GM12878 (cell line): ENCODE measurements around the gene TRABD2B. TPM values are rescaled to one million over a fixed set of nuclear protein-coding genes. Genes with fewer than 3 reads are reported as not detected.

Experiments
- ATAC-seq: fragments of 200-7000 bp; cut with Tn5 transposase; 3 replicates; pipeline ENCODE4 v1.9.1; 2020; ENCODE audit warnings: mild to moderate bottlenecking, moderate library complexity
- BruUV-seq: library from RNA; stranded (reverse); fragments of 400-500 nt; replicated peaks from 2 replicates; lab custom pipeline; 2021; lab: Mats Ljungman, UMichigan
- CTCF ChIA-PET: fragments of 300-600 bp; sonication (Branson Sonifier 250); formaldehyde crosslinking; extraction: SDS; loops from one replicate; lab custom pipeline; 2021; ENCODE audit warnings: inconsistent platforms; lab: Yijun Ruan, JAX
- POLR2A ChIA-PET: fragments of 350-600 bp; formaldehyde crosslinking; extraction: SDS; loops from one replicate; lab custom pipeline; 2021; ENCODE audit warnings: inconsistent platforms; lab: Charles Lee
- RAD21 ChIA-PET: fragments of 300-600 bp; sonication (Branson Sonifier 250); formaldehyde crosslinking; loops from one replicate; lab custom pipeline; 2023; ENCODE audit warnings: antibody characterized with exemption; ENCODE audit not compliant: unreplicated experiment; lab: Charles Lee
- SMC1A ChIA-PET: fragments of 300-600 bp; sonication (Branson Sonifier 250); formaldehyde crosslinking; loops from one replicate; lab custom pipeline; 2023; ENCODE audit not compliant: unreplicated experiment, uncharacterized antibody; lab: Charles Lee
- DNase-seq: peaks from one replicate; pipeline ENCODE4 v3.0.0-alpha.2; 2011; ENCODE audit warnings: low read depth, low spot score
- FAIRE-seq: peaks from 3 replicates; lab custom pipeline; 2011; peaks lifted over from hg19 to GRCh38; lab: Jason Lieb, UNC
- H2AFZ ChIP-seq: 2 replicates; pipeline ENCODE4 v1.6.0; 2011; ENCODE audit warnings: low read depth, low read length, control low read depth; ENCODE audit not compliant: control insufficient read depth
- H3K27ac ChIP-seq: 2 replicates; pipeline ENCODE4 v1.5.1; 2011; ENCODE audit warnings: control low read depth; ENCODE audit not compliant: control insufficient read depth, insufficient read depth
- H3K27me3 ChIP-seq, 2 experiments: replicated peaks in 1 of 2; 2 replicates each; pipeline versions ENCODE4 v1.6.0 to v1.6.1; 2011; ENCODE audit warnings: low read length in 1 of 2; ENCODE audit not compliant: control insufficient read depth in 2 of 2, insufficient read depth in 2 of 2
- H3K36me3 ChIP-seq, 2 experiments: 2 replicates each; pipeline ENCODE4 v1.5.1; 2011; ENCODE audit warnings: low read length in 1 of 2; ENCODE audit not compliant: control insufficient read depth in 2 of 2, insufficient read depth in 2 of 2
- H3K4me1 ChIP-seq: 2 replicates; pipeline ENCODE4 v1.6.1; 2011; ENCODE audit warnings: mild to moderate bottlenecking, low read length, moderate library complexity, mixed read lengths; ENCODE audit not compliant: control insufficient read depth, insufficient read depth
- H3K4me2 ChIP-seq: 2 replicates; pipeline ENCODE4 v1.6.0; 2011; ENCODE audit warnings: control low read depth; ENCODE audit not compliant: control insufficient read depth, insufficient read depth
- H3K4me3 ChIP-seq: fragments of 200-600 bp; sonication (generic); 2 replicates; pipeline ENCODE4 v1.5.1; 2016
- H3K79me2 ChIP-seq: 2 replicates; pipeline ENCODE4 v1.6.0; 2011; ENCODE audit warnings: low read length; ENCODE audit not compliant: control insufficient read depth, insufficient read depth
- H3K9ac ChIP-seq: 2 replicates; pipeline ENCODE4 v1.8.0; 2011; ENCODE audit warnings: low read length, control low read depth, mixed read lengths; ENCODE audit not compliant: control insufficient read depth, insufficient read depth
- H3K9me3 ChIP-seq: replicated peaks from 3 replicates; pipeline ENCODE4 v1.5.1; 2011; ENCODE audit warnings: mild to moderate bottlenecking, low read length; ENCODE audit not compliant: control insufficient read depth, insufficient read depth
- H4K20me1 ChIP-seq: 2 replicates; pipeline ENCODE4 v1.6.0; 2011; ENCODE audit not compliant: control insufficient read depth, insufficient read depth
- CBFB ChIP-seq: IDR thresholded peaks from 2 replicates; pipeline ENCODE4 v1.6.1; 2016; ENCODE audit warnings: antibody characterized with exemption, low read depth
- CREB1 ChIP-seq: IDR thresholded peaks from 2 replicates; pipeline ENCODE4 v1.6.1; 2012; ENCODE audit warnings: low read depth, mild to moderate bottlenecking, inconsistent platforms
- MEF2A ChIP-seq: IDR thresholded peaks from 2 replicates; pipeline ENCODE4 v1.6.1; 2011; ENCODE audit warnings: low read depth, mild to moderate bottlenecking, low read length, moderate library complexity; ENCODE audit not compliant: insufficient read depth
- MEF2B ChIP-seq: fragments of 450-650 bp; IDR thresholded peaks from 2 replicates; pipeline ENCODE4 v1.6.1; 2018; ENCODE audit warnings: mild to moderate bottlenecking, moderate library complexity; ENCODE audit not compliant: partially characterized antibody, poor library complexity, severe bottlenecking
- MTA2 ChIP-seq: fragments of 450-650 bp; IDR thresholded peaks from 2 replicates; pipeline ENCODE4 v1.6.1; 2016; ENCODE audit warnings: low read depth, mild to moderate bottlenecking, moderate library complexity
- RB1 ChIP-seq: fragments of 450-650 bp; formaldehyde crosslinking; IDR thresholded peaks from 2 replicates; pipeline ENCODE4 v1.6.1; 2017; ENCODE audit warnings: mild to moderate bottlenecking, borderline replicate concordance
- RUNX3 ChIP-seq: IDR thresholded peaks from 2 replicates; pipeline ENCODE4 v1.6.1; 2012; ENCODE audit warnings: low read length, inconsistent platforms
- SMAD5 ChIP-seq: IDR thresholded peaks from 2 replicates; pipeline ENCODE4 v1.6.1; 2016; ENCODE audit warnings: antibody characterized with exemption, low read depth
- SUZ12 ChIP-seq: fragments of 200-600 bp; sonication (generic); IDR thresholded peaks from one replicate; pipeline ENCODE4 v1.6.1; 2018; ENCODE audit warnings: antibody characterized with exemption, mild to moderate bottlenecking; ENCODE audit not compliant: unreplicated experiment
- USF2 ChIP-seq: IDR thresholded peaks from 2 replicates; pipeline ENCODE4 v1.6.1; 2011; ENCODE audit warnings: low read depth, low read length, improper control_type of control experiment, borderline replicate concordance
- WRNIP1 ChIP-seq: IDR thresholded peaks from 2 replicates; pipeline ENCODE4 v1.6.1; 2011; ENCODE audit warnings: low read depth, low read length, improper control_type of control experiment, borderline replicate concordance
- WGBS: methylation state at CpG from one replicate; pipeline ENCODE4 v1.1.6; 2016; ENCODE audit warnings: low lambda C conversion rate; ENCODE audit not compliant: insufficient replicate concordance, insufficient coverage; ENCODE audit errors: missing lambda C conversion rate; 5-methylcytosine and 5-hydroxymethylcytosine counted together
- in situ Hi-C: fragments of 300-500 bp; cut with MboI; formaldehyde crosslinking; loops from 9 replicates; pipeline ENCODE4 v1.14.3; 2018; ENCODE audit warnings: mixed read lengths
- intact Hi-C: fragments of 100-400 bp; cut with micrococcal nuclease; formaldehyde crosslinking; loops from one replicate; pipeline ENCODE4 v1.14.2; 2022; ENCODE audit not compliant: unreplicated experiment
- polyA plus RNA-seq, 11 experiments: library from polyadenylated mRNA; depleted of rRNA in 4 of 11; unstranded in 6 of 11; stranded (reverse) in 5 of 11; fragments of >200 nt; fragmentation: Nextera tagmentation in 4 of 11; fragmentation: Illumina TruSeq in 1 of 11; extraction: Ambion mirVana in 4 of 11; extraction: Trizol in 1 of 11; gene quantifications; 1 replicate in 1 of 11; 2 replicates in 10 of 11; pipeline versions ENCODE4 v1.2.1 to v1.2.3, GENCODE V29; 2011 to 2016; ENCODE audit warnings: inconsistent platforms in 2 of 11, missing spikeins in 2 of 11, low read depth in 1 of 11
- total RNA-seq, 4 experiments: library from RNA; depleted of rRNA in 3 of 4; stranded (reverse); fragments of >200 nt in 3 of 4; fragmentation: Illumina TruSeq in 1 of 4; extraction: Trizol in 1 of 4; gene quantifications; 2 replicates each; pipeline versions ENCODE4 v1.2.1 to v1.2.3, GENCODE V29; 2013 to 2021
- TF ChIP-seq, protein P1 (sequence below): IDR thresholded peaks from 2 replicates; pipeline ENCODE4 v1.6.1; 2011; ENCODE audit warnings: borderline replicate concordance, low read depth, mild to moderate bottlenecking, moderate library complexity, low read length; ENCODE audit not compliant: insufficient read depth, poor library complexity, severe bottlenecking

TRABD2B gene
- total and polyA plus RNA-seq, 10 of the 15 experiments (the other 5 are each of a cell fraction or from before 2014, with no cell fraction given), result not detected

GRCh38 chr1:48040154-48040553 lies 43.0 kb upstream of the TRABD2B start:
- intact Hi-C loops (no loop called here), in situ Hi-C loops (no loop called here)
- SMC1A ChIA-PET, result no interaction called here
- RAD21 ChIA-PET, result no interaction called here
- no peaks in the 10 kb centered on the region for H3K36me3 ChIP-seq
- no peaks in the 10 kb centered on the region for H4K20me1 ChIP-seq
- no peaks in the 10 kb centered on the region for H3K79me2 ChIP-seq
- no peak overlapping the region for H3K4me3 ChIP-seq
- CTCF ChIA-PET, result no interaction called here
- WGBS, result 30% methylated on average over 6 of the region's 6 CpGs
- TF ChIP-seq SMAD5 (no peak), MEF2A (no peak), SUZ12 (no peak), RUNX3 (no peak), MEF2B (no peak), CREB1 (no peak), CBFB (no peak), MTA2 (no peak), WRNIP1 (no peak), RB1 (no peak), USF2 (no peak)
- TF ChIP-seq, protein P1, sequence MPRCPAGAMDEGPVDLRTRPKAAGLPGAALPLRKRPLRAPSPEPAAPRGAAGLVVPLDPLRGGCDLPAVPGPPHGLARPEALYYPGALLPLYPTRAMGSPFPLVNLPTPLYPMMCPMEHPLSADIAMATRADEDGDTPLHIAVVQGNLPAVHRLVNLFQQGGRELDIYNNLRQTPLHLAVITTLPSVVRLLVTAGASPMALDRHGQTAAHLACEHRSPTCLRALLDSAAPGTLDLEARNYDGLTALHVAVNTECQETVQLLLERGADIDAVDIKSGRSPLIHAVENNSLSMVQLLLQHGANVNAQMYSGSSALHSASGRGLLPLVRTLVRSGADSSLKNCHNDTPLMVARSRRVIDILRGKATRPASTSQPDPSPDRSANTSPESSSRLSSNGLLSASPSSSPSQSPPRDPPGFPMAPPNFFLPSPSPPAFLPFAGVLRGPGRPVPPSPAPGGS, result no peak
- POLR2A ChIA-PET, result no interaction called here
- H3K4me1 ChIP-seq, result no peaks in the 10 kb centered on the region
- no peak overlapping the region for H3K9ac ChIP-seq
- H2AFZ ChIP-seq, result no peak overlapping the region
- H3K4me2 ChIP-seq, result no peak overlapping the region
- H3K27me3 ChIP-seq, result no peaks in the 10 kb centered on the region; a peak in 1 of 4 replicates
- no peak for DNase-seq
- no peak for ATAC-seq
- H3K27ac ChIP-seq, result no peak overlapping the region
- BruUV-seq, result no TSS peak
- no peak for FAIRE-seq
- no peaks in the 10 kb centered on the region for H3K9me3 ChIP-seq
